ENCODE results near the gene CDHR1.

CDHR1 gene

DNA sequence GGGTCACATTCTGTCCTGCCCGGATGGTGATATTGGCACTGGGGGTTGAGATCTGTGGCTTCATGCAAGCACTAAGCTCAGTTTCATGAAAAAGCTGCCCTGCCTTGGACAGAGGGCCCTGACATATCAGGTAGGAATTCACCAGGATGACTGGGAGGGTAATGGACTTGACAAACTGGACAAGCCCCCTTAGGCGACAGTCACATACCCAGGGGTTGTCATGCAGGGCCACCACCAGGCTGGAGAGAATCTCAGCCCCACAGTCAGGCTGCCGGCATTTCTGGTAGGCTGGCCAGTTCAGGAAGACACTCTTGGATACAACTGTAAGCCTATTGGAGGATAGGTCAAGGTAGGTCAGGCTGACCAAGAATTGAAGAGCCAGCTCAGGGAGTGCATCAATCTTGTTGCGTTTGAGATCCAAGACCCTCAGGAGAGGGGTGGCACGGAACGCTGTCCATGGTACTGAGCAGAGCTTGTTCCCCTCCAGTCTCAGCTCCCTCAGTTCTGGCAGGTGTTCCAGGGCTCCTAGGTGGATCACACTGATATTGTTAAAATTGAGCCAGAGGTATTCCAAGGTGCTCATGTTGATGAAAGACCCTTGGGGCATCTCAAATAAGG, 30.2 kb downstream of the CDHR1 start:
- no peak for DNase-seq (ENCODE audit: extremely low read depth, low read depth)
- TF ChIP-seq, protein P1, sequence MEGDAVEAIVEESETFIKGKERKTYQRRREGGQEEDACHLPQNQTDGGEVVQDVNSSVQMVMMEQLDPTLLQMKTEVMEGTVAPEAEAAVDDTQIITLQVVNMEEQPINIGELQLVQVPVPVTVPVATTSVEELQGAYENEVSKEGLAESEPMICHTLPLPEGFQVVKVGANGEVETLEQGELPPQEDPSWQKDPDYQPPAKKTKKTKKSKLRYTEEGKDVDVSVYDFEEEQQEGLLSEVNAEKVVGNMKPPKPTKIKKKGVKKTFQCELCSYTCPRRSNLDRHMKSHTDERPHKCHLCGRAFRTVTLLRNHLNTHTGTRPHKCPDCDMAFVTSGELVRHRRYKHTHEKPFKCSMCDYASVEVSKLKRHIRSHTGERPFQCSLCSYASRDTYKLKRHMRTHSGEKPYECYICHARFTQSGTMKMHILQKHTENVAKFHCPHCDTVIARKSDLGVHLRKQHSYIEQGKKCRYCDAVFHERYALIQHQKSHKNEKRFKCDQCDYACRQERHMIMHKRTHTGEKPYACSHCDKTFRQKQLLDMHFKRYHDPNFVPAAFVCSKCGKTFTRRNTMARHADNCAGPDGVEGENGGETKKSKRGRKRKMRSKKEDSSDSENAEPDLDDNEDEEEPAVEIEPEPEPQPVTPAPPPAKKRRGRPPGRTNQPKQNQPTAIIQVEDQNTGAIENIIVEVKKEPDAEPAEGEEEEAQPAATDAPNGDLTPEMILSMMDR (IDR thresholded peaks at IDR 0.05; ENCODE audit: low read depth, low read length, missing control alignments): no peak

DNA sequence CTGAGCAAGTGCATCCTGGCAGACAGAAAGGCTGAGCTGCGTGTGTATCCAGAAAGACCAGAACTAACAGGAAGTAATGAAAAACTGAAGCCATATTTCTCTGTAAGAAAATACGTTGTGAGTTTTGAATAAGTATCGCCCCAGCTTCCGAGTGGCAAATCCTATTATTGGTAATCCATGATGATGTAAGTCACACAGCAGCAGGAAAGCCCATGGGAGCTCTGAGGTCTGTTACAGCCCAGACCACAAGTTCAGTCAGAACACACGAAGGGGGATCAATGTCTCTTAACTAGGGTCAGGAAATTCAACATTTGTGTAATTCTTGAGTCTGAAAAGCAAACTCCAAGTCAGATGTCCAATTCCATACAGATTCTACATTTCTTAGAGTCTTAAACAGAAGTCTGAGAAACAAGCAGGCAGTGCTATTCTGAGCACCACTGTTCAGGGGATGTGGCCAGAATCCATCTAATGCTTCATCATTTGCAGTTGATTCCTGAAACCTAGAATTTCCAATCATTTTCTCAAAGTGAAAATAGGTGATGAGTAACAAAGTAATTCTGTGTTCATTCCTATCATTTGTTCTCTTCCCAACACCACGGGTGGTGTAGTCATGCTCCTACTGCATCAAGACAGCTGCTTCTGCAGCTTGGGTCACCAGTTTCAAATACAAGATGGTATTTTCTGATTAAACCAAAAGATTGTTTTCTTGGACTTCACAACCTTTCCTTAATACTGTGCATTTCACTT, 31.3 kb downstream of the CDHR1 start, which contains the start of gene LRIT2:
LRIT2 (minus strand) TSS at position 118 of the 747 bp plus-strand sequence; CDS start at position 94, 24 bp downstream.
- no peak within 1 kb of the TSS for H3K4me3 ChIP-seq (replicated peaks; ENCODE audit: low read depth, low read length)
- no peak for DNase-seq (ENCODE audit: extremely low read depth, low read depth)
- TF ChIP-seq, protein P1 (IDR thresholded peaks at IDR 0.05; ENCODE audit: low read depth, low read length, missing control alignments): no peak

More for the DNA sequence above, 30.2 kb downstream of the CDHR1 start:
- H3K4me3 ChIP-seq (replicated peaks; ENCODE audit: low read depth, low read length): no peak overlapping the region

DNA sequence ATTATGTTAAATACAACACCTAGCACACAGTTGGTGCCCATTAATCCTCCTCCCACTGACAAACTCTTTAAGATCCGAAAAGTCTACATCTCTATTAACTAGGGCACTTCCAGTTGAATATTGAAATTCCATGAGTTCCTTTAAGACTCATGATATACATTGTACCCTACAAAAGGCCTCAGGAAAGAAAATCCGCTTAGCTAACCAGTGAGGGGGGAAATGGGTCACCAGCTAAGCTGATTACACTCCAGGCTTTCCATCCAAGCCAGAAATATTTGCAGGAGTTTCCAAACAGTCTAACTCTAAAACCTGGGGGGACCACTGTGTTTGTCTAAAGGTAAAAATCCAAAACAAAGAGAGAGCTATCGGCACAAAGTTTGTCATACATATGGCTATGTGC, 32.3 kb downstream of the CDHR1 start:
- DNase-seq (ENCODE audit: extremely low read depth, low read depth): no peak
- TF ChIP-seq, protein P1 (IDR thresholded peaks at IDR 0.05; ENCODE audit: low read depth, low read length, missing control alignments): no peak
- H3K4me3 ChIP-seq (replicated peaks; ENCODE audit: low read depth, low read length): no peak overlapping the region

DNA sequence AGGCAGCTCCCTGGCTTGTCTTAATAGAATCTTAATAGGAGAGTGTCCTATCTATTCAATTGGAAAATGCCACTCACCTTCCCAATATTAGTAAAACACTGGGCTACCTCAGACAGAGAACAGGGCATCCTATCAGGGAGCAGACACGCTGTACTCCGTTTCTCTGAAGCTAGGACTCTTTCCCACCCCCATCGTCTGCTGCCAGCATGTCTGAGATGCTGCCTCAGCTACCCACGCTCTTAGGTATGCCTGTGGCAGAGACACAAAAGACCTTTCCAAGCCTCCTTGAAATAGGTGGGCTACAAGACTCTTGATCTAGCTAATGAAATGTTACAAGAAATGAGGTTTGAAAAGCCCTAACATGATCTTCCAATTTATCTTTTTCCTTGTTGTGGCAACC, 33.5 kb downstream of the CDHR1 start:
- DNase-seq (ENCODE audit: extremely low read depth, low read depth): no peak
- TF ChIP-seq, protein P1 (IDR thresholded peaks at IDR 0.05; ENCODE audit: low read depth, low read length, missing control alignments): no peak
- no peak overlapping the region for H3K4me3 ChIP-seq (replicated peaks; ENCODE audit: low read depth, low read length)

DNA sequence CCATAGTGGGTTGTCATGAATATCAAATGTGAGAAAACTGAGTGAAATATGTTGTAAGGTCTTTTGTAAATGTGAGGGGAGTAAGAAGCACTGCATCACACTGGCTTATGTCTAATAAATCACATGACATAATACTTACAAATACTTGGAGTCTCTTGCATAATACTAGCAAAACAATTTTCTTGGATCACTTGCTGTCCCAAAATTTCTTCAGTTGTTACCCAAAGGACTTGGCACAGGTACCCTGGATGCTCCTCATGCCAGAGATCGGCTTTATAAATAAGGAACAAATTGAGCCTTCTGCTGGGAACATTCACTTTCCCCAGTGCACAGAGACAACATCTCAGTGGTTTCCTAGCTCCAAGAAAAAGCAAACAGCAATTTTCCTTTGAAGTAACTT, 36.0 kb downstream of the CDHR1 start:
- TF ChIP-seq, protein P1 (IDR thresholded peaks at IDR 0.05; ENCODE audit: low read depth, low read length, missing control alignments): no peak
- no peak overlapping the region for H3K4me3 ChIP-seq (replicated peaks; ENCODE audit: low read depth, low read length)
- no peak for DNase-seq (ENCODE audit: extremely low read depth, low read depth)

DNA sequence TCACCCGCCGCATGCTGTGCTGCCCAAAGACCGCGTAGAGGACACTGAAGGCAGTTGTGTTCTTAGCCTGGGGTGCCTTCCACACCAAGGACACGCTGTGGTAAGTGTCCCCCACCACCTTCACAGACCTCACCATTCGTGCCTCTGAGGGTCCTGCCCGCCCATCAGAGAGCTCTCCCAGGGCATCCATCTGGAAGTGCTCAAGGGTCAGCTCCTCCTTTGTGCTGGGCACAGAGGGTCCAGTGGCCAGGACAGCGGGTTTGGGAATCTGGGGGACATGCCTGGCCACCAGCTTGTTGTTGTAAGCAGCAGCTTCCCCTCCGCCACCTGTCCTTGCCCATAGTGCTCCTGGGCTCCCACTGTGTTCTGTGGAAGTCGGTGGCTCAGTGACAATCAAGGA, 38.0 kb downstream of the CDHR1 start:
- TF ChIP-seq, protein P1 (IDR thresholded peaks at IDR 0.05; ENCODE audit: low read depth, low read length, missing control alignments): no peak
- DNase-seq (ENCODE audit: extremely low read depth, low read depth): no peak
- H3K4me3 ChIP-seq (replicated peaks; ENCODE audit: low read depth, low read length): no peak overlapping the region

Measured in HFF-Myc (cell line).